Aorta (tissue), 5 donors: ENCODE data around the gene DYNLT2. TPM values are rescaled to one million over a fixed set of nuclear protein-coding genes. Genes with fewer than 3 reads are reported as not detected.

Experiments
- ATAC-seq: fragments of 200-7000 bp; cut with Tn5 transposase; one replicate; pipeline ENCODE4 v1.9.1; 2022; ENCODE audit warnings: moderate library complexity; ENCODE audit not compliant: low FRiP score
- DNase-seq, 2 donors: peaks; one replicate each; pipeline ENCODE4 v3.0.0-alpha.2; 2020
- H3K27ac ChIP-seq, 2 donors: one replicate each; pipeline ENCODE4 v1.5.1; 2013; ENCODE audit warnings: low read length in 2 of 2, mild to moderate bottlenecking in 2 of 2, moderate library complexity in 2 of 2, control low read depth in 1 of 2, inconsistent platforms in 1 of 2, low read depth in 1 of 2
- H3K27me3 ChIP-seq, 2 donors: one replicate each; pipeline ENCODE4 v1.6.1; 2013; ENCODE audit warnings: control low read depth in 1 of 2, low read length in 1 of 2, mild to moderate bottlenecking in 1 of 2, moderate library complexity in 1 of 2; ENCODE audit not compliant: insufficient read depth in 2 of 2, control insufficient read depth in 1 of 2
- H3K36me3 ChIP-seq, 2 donors: one replicate each; pipeline ENCODE4 v1.6.1; 2013; ENCODE audit warnings: control low read depth in 1 of 2, low read length in 1 of 2, mild to moderate bottlenecking in 1 of 2; ENCODE audit not compliant: insufficient read depth in 2 of 2, control insufficient read depth in 1 of 2
- H3K4me1 ChIP-seq, 2 donors: one replicate each; pipeline ENCODE4 v1.6.1; 2013; ENCODE audit warnings: low read length in 2 of 2, control low read depth in 1 of 2, mild to moderate bottlenecking in 1 of 2, moderate library complexity in 1 of 2; ENCODE audit not compliant: insufficient read depth in 2 of 2, control insufficient read depth in 1 of 2
- H3K4me3 ChIP-seq, 2 donors: one replicate each; pipeline ENCODE4 v1.5.1; 2013; ENCODE audit warnings: low read length in 2 of 2, control low read depth in 1 of 2, mild to moderate bottlenecking in 1 of 2
- H3K9me3 ChIP-seq: one replicate; pipeline ENCODE4 v1.6.1; 2013; ENCODE audit warnings: mild to moderate bottlenecking, low read length; ENCODE audit not compliant: control insufficient read depth
- WGBS, 2 donors: extraction: QIAGEN DNeasy Blood & Tissue Kit; methylation state at CpG; one replicate each; pipeline ENCODE4 v1.1.7; 2013; 5-methylcytosine and 5-hydroxymethylcytosine counted together
- intact Hi-C, 2 donors: fragments of 100-400 bp; cut with DNase I; formaldehyde crosslinking; loops; one replicate each; pipeline versions ENCODE4 v1.14.2 to v1.15.0; 2022
- long read RNA-seq, 2 donors: library from polyadenylated mRNA; unstranded; transcript quantifications; one replicate each; pipeline ENCODE4 v2.0.0, GENCODE V29; 2020 to 2021
- polyA plus RNA-seq, 2 donors: library from polyadenylated mRNA; stranded (reverse); fragments of 200-250 nt; gene quantifications; one replicate each; pipeline ENCODE4 v1.2.3, GENCODE V29; 2013
- total RNA-seq, 2 donors: library from RNA; stranded (reverse); fragmentation: NEBNext Ultra II Directional; extraction: Animal tissue kit (Norgen Biotek cat#: 25700); gene quantifications; one replicate each; pipeline ENCODE4 v1.2.1, GENCODE V29; 2021
- donor health status: healthy with polysubstance abuse.
- donor health status: Bipolar disorder and iron deficiency.
- donor health status: DM: no; HTN: no; CAD: no.
- donor health status: DM: no; HTN: no; CAD: no.
- donor health status: DM: yes; HTN: yes; CAD: no.

Gene DYNLT2
- total RNA-seq (1 to 10 TPM; 1.2 to 2.8 TPM), polyA plus RNA-seq (1 to 10 TPM; 1.6 to 1.9 TPM)
- long read RNA-seq, donor 1, transcript TCTE3-202 (1 exons, 2,078 nt), result major isoform, 11 of 11 reads
- long read RNA-seq, donor 1, partial matches to known transcripts, result 0 of 11 reads
- long read RNA-seq, donor 1, other reads (novel, unspliced or antisense), result 0 of 11 reads
- long read RNA-seq, donor 2, partial matches to known transcripts, result 0 of 5 reads
- long read RNA-seq, donor 2, other reads (novel, unspliced or antisense), result 4 of 5 reads

- Histone ChIP-seq H3K4me1 (peaks cover 1 to 6% of the 10 kb centered on the region in 2 donors), H3K27me3 (no peaks in the 10 kb centered on the region), H3K4me3 (peak within 1 kb of the TSS; percentile 46 to 94), H3K9me3 (no peaks in the 10 kb centered on the region), H3K27ac (peak within 1 kb of the TSS; percentile 78 to 94), H3K36me3 (no peaks in the 10 kb centered on the region)
- ATAC-seq (peak; percentile 100), DNase-seq (peak; percentile 95 to 98)
- intact Hi-C loops, result loop anchor here (1.0 to 10.0 kb wide), 4 partner anchors 47 to 803 kb away; partner anchors contain the start of genes C6orf120 (in 2 of the 2), TBP (in 2 of the 2), WDR27 (in 2 of the 2) and PSMB1 (in 1 of the 2)
- 0% methylated on average over 87 to 90 of the region's 90 CpGs for WGBS, 2 donors
Observed at GRCh38 chr6:169751242-169752073, at the start of gene DYNLT2, which contains the start of gene ERMARD. Gene DYNLT2, minus strand, starts transcription at chr6:169751572. Its CDS starts 114 bp downstream, at chr6:169751458. Gene ERMARD, plus strand, starts transcription at chr6:169751622. Its CDS starts 36 bp downstream, at chr6:169751658.

DNA sequence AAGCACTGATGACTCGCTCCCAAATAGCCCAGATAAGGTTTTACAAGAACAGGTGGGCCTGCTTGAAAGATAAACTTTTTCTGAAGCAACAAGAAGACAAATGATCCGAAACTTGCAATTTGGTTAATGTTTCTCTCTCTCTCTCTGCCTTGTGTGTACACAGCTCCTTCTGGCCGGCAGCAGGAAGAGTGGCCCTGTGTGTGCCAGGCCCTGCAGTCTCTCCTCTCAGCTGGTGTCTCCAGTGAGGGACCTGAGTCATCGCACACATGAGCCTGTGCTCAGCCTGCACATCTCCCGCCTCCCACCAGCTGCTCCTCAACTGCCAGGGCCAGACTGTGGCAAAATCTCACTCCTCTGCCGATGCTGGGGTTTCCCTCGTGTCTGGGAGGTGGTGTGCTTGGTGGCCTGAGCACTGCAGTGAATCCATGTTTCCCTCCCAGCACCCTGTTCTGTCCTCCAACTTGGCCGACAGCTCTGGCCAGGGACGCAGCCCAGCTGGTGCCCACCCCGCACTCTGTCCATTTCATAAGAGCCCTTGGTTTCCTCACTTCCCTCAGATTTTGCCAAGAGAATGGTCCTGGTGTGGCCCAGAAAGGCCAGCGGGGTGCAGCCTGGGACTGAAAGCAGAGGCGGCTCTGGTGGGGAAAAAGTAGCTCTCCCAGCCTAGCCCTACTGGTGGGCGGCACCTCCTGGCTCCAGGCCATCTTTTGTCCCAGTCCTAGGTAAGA lies 49.5 kb upstream of the DYNLT2 start:
- no peaks in the 10 kb centered on the region for H3K4me1 ChIP-seq
- no peak overlapping the region for H3K4me3 ChIP-seq
- WGBS, 2 donors, result 74 to 80% methylated on average over 13 of the region's 13 CpGs
- H3K27me3 ChIP-seq, result no peaks in the 10 kb centered on the region
- intact Hi-C loops, result no loop called here
- H3K36me3 ChIP-seq, result no peaks in the 10 kb centered on the region
- no peaks in the 10 kb centered on the region for H3K9me3 ChIP-seq
- no peak for DNase-seq
- H3K27ac ChIP-seq, result no peak overlapping the region
- no peak for ATAC-seq

- Histone ChIP-seq H3K4me1 (no peaks in the 10 kb centered on the region), H3K4me3 (no peak overlapping the region), H3K36me3 (no peaks in the 10 kb centered on the region), H3K9me3 (no peaks in the 10 kb centered on the region), H3K27me3 (no peaks in the 10 kb centered on the region), H3K27ac (no peak overlapping the region)
- intact Hi-C loops, result no loop called here
- WGBS, 2 donors, result 78 to 81% methylated on average over 9 of the region's 9 CpGs
- no peak for ATAC-seq
- DNase-seq, result no peak
Observed at GRCh38 chr6:169800116-169800667, 48.8 kb upstream of the DYNLT2 start.

DNA sequence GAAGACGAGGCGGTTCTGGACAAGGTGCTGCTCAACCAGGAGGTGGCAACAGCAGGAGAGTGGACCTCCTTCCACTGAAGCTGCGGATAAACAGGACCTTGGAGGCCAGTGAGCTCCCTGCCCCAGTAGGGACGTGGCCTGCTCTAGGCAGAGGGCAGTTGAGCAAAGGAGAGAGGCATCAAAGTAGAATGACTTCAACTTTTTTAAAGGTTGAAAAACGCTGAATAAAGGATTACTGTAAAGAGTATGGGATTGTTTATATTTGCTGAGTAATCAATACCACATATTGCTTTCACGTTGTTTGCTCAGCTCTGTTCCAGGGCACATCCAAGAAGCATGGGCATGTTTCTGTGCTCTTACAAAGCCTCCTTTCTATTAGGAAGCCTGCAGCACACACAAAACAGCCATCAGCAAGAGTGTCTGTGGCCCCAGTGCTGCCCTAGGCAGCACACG lies 48.1 kb upstream of the DYNLT2 start:
- Histone ChIP-seq H3K27me3 (no peaks in the 10 kb centered on the region), H3K4me1 (no peaks in the 10 kb centered on the region), H3K36me3 (no peaks in the 10 kb centered on the region), H3K27ac (no peak overlapping the region), H3K4me3 (no peak overlapping the region), H3K9me3 (no peaks in the 10 kb centered on the region)
- ATAC-seq, result no peak
- no peak for DNase-seq
- WGBS, 2 donors, result 72 to 76% methylated on average over 7 of the region's 7 CpGs
- intact Hi-C loops, result no loop called here

DNA sequence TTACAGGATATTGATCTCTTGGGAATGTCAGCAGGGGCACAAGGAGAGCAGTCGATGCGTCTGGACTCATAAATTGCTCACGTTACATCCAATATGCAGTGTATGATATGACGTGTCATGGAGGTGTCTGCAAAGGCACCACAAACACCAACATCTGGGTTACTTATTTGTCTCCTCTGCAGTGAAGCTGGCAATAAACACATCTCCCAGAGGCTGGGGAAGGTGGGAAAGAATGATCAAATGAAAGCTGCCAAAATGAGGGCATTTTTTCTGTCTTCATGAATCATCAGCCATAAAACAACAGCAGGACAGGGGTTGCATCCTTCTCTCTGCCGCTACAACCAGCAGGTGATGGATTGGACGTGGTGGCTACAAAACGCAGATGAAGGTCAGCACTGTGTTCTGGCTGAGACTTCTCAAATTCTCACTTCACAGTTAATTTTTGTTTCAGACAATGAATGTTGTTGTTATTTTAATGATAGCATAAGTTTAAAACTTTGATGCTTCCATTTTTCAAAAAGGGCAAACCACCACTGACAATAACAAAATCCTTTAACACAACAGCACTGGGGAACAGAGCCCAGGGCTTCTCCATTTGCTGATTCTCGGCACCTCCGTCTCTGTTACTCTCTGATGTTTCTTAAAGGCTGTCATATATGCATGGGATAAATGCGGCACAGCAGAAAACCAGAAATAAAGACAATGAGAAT lies 47.5 kb upstream of the DYNLT2 start:
- WGBS, 2 donors, result 65 to 80% methylated on average over 10 of the region's 10 CpGs
- no peaks in the 10 kb centered on the region for H3K4me1 ChIP-seq
- intact Hi-C loops, result no loop called here
- no peaks in the 10 kb centered on the region for H3K27me3 ChIP-seq
- no peak for ATAC-seq
- no peaks in the 10 kb centered on the region for H3K36me3 ChIP-seq
- H3K27ac ChIP-seq, result no peak overlapping the region
- H3K9me3 ChIP-seq, result no peaks in the 10 kb centered on the region
- no peak for DNase-seq
- no peak overlapping the region for H3K4me3 ChIP-seq

DNA sequence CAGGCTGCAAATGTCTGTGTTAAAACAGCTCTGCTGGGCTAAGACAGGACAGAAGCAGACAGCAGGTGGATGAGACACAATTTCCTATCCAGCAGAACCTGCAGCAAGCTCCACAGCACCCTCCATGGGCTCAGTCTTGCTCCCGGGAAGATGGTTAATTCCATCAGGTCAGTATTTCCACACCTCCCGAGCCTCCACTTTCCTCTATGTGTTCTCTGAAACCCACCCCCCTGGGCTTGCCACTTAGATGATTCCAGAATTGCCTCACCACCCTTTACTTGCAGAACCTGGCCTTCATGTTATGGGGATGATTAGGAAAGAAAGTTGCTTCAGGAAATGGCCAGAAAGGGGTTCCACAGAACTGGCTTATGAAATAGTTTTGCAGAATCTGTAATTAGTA lies 43.8 kb upstream of the DYNLT2 start:
- H3K27me3 ChIP-seq, result no peaks in the 10 kb centered on the region
- H3K9me3 ChIP-seq, result no peaks in the 10 kb centered on the region
- H3K36me3 ChIP-seq, result no peaks in the 10 kb centered on the region
- ATAC-seq (no peak), DNase-seq (no peak)
- intact Hi-C loops, result no loop called here
- no peak overlapping the region for H3K27ac ChIP-seq
- no peak overlapping the region for H3K4me3 ChIP-seq
- no peaks in the 10 kb centered on the region for H3K4me1 ChIP-seq
- WGBS, 2 donors, result 61 to 74% methylated on average over 2 of the region's 2 CpGs

- intact Hi-C loops, result loop anchor here (5.0 kb wide), 2 partner anchors 733 to 738 kb away; no protein-coding TSS in a partner anchor
- Histone ChIP-seq H3K4me3 (no peak overlapping the region), H3K9me3 (no peaks in the 10 kb centered on the region), H3K36me3 (no peaks in the 10 kb centered on the region), H3K27ac (no peak overlapping the region), H3K27me3 (no peaks in the 10 kb centered on the region), H3K4me1 (no peaks in the 10 kb centered on the region)
- 74 to 78% methylated on average over 13 of the region's 13 CpGs for WGBS, 2 donors
- ATAC-seq (no peak), DNase-seq (no peak)
Observed at GRCh38 chr6:169794317-169795055, 43.1 kb upstream of the DYNLT2 start.
